CD1c-positive myeloid dendritic cell (primary cell): ENCODE data around the gene C9orf153.
"Not testable (repeated sequence)": the region's sequence is repeated elsewhere in the genome, so short reads cannot be mapped to it uniquely, and the experiment has no call there.

ENCODE experiments used
- DNase-seq: peaks from one replicate; pipeline ENCODE4 v3.0.0-alpha.2; 2016; ENCODE audit errors: extremely low spot score

Gene C9orf153

DNA sequence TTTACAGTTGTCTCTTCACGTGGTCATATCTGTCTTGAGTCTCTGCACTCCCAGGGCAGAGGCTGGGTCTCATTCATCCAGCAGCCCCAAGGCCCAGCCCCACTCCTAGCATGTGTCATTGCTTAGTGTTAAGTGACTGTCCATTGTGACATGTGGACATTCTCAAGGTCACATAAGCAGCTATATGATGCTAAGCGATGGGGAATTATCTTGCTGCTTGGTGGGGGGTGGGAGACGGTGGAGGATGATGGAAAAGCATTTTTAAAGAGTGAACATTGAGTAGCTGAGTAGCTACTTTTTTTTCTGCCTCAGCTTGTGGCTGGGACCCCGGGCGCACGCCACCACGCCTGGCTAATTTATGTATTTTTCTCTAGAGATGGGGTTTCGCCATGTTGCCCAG lies at the start of gene C9orf153:
Gene C9orf153, minus strand, starts transcription at position 101 of the 400 bp plus-strand sequence. CDS start 30,054 bp downstream, outside the sequence.
- DNase-seq: no peak

DNA sequence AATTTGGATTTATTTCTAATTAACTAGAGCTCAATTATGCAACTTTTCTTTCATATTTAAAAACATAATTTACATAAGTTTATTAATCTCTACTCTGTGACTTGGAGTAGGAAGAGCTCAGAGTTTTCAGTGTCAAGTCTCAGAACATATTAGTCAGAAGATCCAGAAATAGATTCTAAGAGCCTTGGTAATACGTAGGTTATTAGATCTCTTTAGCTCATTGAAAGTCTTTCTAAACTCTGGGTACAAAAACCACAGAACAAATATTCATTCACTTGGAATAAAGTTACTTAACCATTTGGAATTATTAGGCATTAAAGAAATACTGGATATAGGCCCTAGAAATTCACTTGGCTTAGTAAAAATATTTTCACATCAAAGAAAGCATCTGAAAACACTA lies 49.2 kb upstream of the C9orf153 start:
- no peak for DNase-seq

DNA sequence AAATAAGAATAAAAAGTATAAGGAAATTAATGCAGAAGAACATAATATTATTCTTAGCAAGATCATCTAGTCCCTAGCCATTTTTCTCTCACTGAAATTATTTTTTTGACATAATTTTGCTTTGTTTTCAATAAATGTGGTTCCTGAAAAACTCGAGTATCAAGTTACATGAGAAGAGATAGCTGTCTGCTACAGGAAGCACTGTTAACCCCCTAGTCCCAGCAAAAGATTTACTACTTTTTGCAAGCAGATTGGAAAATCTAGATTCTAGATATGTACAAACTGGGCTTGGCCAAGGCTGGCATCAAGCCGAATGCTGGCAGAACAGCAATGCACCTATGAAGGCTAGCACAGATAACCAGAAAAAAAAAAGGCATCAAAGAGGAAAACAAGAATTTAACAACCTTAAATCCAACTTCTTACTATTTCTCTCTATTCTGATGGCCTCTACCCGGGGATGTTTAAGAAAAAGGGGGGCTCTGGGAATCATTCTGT lies 44.8 kb upstream of the C9orf153 start:
- no peak for DNase-seq

DNA sequence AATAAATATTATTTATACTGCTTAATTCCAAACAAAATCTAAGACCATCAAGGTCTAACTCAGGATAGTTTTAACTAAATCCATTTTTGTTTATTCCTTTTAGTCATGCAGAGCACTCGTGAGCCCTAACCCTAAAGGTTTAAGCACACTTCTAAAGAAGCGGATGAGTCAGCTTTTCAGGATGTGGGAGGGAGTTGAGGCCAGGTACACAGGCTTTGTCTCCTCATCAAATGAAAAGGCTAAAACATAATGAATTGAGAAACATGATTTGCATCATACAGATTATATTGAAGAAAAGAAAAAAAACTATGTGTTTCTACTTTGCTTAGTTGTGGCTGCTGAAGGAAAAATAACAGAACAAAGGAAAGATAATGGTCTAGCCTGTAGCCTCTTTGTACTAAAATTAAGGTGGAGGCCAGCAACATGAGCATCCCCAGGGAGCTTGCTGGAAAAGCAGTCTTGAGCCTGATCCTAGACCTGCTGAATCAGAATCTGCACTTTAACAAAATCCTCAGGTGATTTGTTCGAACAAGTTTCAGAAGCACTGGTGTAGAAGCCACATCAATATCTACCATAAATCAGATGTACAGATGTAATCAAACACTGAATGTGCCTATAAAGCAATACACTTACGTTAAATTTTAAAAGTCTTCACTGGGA lies 44.0 kb upstream of the C9orf153 start:
- peak; percentile 43 for DNase-seq

DNA sequence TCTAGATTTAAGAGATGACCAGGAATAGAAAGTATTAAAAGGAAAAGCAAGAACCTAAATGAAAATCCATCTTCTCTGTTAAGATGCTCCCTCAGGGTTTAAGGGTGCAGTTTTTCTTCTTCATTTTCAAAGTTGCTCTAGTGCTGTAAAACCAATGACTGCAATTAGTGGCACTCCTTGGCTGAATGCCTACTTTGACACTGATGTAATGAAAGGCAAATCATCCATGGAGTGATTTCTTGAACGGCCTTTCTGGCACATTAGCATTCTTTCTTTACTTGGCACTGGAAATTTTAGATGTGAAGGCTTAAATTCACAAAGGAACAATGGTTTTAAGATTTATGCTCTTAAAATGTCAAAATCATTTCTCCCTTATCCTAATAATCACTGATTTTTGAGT lies 42.2 kb upstream of the C9orf153 start:
- DNase-seq: no peak

DNA sequence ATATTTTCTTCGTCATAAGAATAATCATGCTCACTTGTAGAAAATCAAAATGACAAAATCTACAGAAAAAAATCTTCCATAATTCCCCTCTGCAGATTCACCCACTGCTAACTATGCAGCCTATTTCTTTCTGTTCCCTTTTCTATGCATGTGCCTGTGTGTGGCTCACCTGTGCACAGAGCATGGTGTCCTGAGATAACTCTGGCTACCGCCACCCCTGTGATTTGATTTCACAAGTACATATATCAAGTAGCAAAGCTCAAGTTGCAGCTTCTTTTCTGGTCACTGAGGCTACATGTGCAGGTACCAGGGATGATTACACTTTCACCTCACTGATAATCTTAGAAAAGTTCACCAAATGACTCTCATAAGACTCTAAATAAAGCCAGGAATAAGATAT lies 41.2 kb upstream of the C9orf153 start:
- DNase-seq: no peak

DNA sequence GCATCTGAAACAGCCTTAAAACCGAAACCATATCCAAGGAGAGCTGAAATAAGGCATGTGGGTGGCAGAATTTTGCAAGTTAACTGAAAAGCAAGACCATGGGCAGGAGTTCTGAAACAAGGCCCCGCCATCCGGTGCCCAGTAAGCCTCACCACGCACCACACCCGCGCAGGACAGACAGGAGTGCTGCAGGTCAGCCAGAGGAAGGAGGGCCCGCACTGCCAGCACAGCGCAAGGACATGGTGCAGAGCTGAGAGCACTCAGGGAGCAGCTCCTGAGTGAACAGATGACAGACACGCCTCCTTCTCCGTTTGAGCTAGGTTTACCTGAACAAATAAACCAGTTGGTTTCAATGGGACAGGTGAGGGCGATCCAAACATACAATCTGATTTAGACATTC lies 39.4 kb upstream of the C9orf153 start:
- no peak for DNase-seq

DNA sequence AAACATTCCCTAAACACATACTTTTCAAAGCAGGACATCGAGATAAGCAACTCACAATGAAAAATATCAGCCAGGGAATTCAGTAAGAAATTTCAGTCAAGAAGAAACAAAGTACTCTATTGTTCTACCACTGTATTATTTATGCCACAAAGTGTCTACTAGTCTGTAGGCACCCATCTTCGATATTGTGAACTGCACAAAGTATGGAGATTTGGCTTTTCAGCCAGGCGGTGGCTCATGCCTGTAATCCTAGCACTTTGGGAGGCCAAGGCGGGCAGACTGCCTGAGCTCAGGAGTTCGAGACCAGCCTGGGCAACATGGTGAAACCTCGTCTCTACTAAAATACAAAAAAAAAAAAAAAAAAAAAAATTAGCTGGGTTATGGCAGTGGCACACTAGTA lies 30.9 kb upstream of the C9orf153 start:
- DNase-seq: not testable (repeated sequence)

DNA sequence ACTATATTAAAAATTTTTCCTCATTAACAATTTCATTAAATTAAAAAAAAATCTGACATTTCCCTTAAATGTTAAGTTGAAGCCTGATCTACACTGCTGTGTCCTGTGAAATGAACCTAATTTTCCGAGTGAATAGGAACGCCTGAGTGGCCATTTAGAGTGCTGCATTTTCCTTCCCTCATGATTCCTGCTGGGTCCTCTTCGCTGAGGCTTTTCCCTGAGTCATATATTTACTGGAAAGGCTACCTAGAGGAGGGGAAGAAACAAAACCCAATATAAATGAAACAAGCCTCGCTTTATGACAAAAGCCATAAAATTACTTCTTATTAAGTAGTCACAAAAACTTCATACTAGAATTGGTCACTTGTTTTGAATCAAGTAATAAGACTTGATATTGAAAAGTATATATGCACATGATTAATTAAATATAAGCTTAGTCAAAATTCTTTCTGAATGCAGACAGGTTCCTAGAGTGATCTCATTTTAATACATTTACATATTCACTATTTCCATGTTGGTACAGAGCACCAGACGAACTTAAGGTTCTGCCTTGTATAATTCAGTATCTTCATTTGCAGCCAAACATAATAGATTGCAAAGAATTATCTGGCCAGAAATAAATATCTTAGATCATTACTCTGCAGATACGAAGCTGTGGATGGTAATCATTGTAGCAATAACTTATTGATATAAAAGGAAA lies 29.2 kb upstream of the C9orf153 start:
- no peak for DNase-seq

DNA sequence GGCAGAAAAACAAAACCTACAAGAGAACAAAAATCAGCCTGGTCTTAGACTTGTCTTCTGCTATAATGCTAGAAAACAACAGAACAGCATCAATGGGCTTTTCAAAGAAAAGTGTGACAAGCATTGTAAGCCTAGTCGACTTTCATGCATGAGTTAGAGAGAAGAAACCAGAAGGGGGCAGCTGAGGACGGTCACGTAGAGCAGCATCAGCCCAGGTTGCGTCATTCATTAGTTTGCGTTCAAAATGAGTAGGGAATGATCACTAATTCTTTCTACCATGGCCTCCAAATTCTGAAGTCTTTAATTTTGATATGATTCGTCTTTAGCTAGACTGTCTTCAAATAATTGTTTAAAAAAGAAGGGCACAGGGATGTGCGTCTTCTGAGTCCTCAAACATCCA lies 27.6 kb upstream of the C9orf153 start:
- peak; percentile 19 for DNase-seq

DNA sequence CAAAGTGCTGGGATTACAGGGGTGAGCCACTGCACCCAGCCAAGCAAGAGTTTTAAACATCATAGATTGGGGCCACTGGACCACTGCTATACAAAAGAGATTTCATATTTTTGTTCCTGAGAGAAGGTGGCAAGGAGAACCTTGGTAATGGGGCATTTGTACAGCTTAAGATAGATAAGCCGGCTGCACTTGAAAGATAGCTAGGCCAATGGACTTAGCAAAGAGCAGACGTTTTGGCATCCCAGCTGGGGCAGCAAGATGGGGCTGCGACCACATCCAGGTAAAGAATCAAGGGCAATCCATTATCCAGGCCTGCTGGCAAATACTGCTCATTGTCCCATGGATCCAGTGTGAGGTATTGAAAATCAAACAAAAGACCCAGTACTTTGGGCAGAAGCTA lies 26.8 kb upstream of the C9orf153 start:
- DNase-seq: no peak

DNA sequence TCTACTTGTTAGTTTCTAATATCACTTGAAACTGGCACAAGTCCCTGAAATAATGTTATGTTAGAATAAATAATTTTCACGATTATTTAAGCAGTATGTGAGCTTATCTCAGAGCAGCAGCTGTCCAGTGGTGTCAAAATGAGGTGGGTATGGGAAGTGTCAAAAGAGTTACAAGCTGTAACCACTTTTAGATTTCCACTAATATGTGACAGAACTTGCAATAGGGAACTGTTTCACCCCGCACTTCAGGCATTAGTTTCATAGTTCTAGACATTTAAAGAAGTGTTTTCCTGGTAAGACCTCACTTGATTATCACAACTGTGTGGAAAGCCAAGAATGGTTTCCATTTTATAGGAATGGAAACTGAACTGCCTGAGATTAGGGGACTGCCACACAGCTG lies 25.8 kb upstream of the C9orf153 start:
- peak; percentile 65 for DNase-seq

DNA sequence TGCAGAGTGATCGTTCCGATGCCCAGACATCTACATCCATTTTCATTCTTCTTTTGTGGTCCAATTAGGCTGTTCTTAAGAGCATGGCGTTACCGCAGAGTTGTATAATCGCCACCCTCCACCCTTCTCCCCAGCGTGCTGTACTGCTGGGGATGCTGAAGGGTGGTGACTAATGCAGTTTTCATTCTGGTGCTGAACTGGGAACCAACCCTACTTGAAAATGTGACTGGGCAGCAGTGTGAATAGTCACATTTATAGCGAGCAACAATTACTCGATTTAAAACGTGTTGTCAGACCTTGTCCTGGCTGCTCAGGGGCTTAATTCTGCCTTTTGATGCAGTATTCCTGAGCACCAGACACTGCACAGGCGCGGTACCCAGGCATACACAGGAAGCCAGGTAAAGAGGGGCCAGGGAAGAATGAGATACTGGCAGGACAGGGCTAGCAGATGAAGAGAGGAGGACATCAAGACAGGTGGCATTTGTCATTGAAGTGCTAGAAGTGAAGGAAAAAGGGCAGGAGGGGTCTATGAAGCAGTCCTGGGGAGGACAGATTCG lies 23.6 kb upstream of the C9orf153 start:
- DNase-seq: no peak

DNA sequence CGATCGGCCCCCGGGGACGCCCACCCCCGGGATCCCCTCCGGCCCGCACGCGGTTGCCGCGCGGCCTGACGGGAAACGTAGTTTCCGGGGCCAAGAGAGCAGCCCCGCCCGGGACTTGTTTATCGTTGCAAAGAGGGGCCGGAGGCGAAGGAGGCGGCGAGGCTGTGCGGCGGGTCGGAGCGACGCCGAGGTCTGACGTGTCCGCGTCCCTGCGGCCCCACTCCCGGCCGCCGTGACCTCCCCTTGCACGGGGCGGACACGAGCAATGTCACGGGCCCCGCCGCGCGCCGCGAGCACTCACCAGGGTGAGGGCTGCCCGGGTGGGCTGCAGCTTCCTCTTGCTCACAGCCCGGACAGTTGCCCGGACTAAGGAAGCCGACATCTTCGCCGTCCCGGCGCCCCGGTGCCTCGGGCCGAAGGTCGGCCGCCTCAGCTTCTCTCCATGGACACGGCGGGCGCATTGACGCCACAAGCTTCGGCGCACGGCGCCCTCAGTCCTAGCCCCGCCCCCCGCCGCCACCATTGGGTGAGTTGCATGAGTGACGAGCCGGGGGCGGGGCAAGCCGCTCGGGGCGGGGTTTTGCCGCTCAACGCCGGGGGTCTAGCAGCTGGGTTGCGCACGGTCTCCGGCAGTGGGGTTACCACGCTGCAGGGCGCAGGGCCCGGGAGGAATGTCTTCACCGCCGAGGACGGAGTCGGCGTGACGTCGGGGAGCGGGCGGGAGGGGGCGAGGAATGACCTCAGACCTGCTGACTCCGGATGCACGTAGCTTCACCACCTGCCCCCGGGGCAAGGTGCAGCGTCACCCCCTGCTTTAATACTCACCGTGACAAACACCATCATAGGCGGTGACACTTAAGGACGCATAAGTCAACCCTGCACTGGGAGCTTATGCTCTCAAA lies 22.9 kb upstream of the C9orf153 start, which contains the start of gene ISCA1:
Gene ISCA1, minus strand, starts transcription at position 462 of the 902 bp plus-strand sequence. Its CDS starts 80 bp downstream, at position 382.
- peak; percentile 98 for DNase-seq

DNA sequence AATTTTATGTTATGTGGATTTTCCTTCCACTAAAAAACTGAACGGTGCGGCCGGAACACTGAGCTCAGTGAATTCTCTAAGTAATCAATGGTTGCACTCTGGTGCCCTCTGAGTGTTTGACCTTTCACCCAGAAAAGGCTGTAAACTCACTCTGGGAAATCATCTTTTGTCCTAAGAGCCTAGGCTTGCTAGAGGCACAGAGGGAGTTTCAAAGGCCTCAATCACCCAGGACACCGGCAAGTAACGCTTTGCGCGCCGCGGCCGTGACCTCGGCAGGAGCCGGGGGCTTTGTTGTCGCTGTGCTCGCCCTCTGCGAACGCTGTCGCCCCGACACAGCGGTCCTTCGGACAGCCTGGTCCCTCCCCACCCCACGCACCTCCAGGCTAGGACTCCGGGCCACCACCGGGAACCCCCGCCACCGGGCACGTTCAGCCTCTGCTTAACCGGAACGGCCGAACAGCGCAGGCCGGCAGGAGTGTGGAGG lies 22.2 kb upstream of the C9orf153 start:
- DNase-seq: no peak

DNA sequence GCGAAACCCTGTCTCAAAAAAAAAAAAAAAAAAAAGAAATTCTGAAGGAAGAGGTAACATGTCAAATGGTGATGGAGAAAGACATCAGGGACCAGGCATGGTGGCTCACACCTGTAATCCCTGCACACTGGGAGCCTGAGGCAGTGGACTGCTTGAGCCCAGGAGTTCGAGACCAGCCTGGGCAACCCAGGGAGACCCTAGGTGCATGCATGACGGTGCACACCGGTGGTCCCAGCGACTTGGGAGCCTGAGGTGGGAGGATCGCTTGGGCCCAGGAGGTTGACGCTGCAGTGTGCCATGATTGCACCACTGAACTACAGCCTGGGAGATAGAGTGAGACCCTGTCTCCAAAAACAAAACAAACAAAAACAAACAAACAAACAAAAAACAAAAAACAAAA lies 21.1 kb upstream of the C9orf153 start:
- DNase-seq: no peak

DNA sequence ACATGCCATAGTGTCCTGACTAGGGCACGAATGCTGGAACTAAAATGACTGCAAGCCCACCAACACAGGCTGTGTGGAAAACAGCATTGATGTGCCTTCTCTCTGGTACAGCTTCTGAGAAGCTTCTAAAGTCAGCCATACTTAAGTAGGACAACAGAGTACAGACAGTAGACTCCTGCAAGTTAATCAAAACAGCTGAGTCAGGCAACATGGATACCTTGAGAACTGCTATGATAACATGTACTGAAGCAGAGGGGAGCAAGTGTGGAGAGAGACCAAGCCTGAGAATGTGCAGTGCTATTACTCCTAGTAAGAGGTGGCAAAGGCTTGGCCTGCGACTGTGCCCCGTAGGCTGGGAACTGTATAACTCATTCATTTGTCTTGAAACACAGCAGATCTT lies 20.4 kb upstream of the C9orf153 start:
- no peak for DNase-seq

DNA sequence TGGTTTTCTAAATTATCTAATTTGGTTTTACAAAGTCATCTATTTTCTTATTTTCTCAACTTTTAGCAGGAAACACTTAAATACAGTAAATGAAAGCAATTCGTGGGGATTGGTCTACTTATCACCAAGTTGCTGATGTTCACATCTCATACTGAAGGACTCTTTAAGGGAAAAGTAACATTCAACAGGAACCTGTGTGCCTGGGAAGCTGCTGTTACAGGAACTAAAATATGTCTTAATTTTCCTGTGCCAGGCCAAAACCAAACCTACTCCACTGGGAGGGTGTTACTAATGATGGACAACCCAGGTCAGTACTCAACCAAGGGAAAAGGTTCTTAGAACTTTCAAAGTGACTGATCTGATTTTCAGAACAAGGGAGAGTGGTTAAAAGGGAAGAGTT lies 17.6 kb upstream of the C9orf153 start:
- peak; percentile 4 for DNase-seq

DNA sequence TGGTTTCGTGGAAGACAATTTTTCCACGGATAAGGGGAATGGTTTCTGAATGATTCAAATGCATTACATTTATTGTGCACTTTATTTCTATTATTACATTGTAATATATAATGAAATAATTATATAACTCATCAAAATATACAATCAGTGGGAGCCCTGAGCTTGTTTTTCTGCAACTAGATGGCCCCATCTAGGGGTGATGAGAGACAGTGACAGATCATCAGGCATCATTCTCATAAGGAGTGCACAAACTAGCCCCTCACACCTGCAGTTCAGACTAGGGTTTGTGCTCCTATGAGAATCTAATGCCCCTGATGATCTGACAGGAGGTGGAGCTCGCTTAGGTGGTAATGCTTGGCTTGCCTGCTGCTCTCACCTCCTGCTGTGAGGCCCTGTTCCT lies 16.5 kb upstream of the C9orf153 start:
- no peak for DNase-seq

DNA sequence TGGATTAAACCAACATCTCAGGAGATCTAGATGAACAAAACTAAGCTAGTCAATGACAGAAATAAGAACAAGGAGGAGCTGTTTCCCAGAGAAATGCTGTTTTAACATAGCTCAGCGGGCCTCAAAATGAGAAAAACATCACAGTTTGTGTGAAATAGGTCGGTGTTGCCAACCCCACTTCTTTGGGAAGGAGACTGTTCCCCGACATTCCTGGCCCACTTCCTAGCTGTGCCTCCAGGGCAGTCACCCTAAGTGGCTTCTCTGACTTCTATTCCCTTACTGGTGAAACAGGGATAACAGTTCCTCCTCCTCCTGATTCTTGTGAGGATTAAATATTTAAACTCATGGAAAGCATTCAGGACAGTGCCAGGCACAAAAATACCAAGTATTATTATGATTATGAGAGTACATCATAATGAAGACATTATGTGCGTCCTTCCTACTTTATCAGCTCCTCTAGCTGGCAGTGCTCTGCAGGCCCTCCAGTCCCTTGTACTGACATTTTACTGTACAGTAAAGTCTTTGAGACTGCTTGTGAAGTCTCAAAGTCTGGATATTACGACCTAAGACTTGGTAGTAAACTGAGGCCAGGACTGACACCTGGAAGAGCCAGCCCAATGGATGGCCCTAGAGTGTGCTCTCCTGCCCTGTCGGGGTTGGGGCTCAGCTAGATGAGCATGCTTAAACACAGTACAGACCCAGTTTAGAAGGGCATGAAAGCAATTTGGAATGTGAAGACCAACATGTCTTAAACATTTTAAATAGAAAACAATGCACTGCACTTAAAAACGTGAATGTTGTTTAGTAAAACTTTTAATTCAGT lies 15.6 kb upstream of the C9orf153 start:
- DNase-seq: no peak

DNA sequence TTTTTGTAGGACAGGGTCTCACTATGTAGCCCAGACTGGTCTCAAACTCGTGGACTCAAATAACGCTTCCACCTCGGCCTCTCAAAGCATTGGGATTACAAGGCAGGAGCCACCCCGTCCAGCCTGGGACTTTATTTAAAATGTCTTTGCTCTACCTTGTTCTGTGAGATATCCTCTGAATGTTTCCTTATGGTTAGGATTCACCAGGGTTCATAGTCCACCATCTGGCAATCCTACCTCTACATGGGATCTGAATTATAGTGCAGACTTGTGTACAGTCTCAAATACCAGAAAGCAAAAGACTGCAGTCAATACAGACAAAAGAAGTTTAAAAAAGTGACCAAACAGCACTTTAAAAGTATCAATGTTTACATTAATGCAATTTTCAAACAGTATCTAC lies 12.8 kb upstream of the C9orf153 start:
- DNase-seq: no peak
